ENCODE data around the gene STK25.

The STK25 gene

DNA sequence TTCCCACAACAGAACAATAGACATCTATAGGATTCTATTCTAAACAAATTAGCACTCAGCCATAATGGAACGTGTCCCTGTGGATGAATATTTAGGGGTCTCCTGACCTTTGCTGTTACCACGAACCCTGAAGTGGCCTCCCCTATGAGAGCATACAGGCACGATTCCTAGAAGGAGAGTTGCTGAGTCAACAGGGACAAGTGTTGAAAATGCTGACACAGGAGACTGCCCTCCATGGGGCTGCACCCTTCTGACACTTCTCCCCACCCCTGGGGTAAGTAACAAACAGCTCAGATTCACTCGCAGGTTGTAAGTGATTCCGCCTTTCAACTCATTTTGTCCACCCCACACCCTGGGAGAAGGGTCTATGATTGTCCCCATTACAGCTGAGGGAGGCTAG lies 14.1 kb upstream of the STK25 start:
- CTCF ChIA-PET: no interaction called here

DNA sequence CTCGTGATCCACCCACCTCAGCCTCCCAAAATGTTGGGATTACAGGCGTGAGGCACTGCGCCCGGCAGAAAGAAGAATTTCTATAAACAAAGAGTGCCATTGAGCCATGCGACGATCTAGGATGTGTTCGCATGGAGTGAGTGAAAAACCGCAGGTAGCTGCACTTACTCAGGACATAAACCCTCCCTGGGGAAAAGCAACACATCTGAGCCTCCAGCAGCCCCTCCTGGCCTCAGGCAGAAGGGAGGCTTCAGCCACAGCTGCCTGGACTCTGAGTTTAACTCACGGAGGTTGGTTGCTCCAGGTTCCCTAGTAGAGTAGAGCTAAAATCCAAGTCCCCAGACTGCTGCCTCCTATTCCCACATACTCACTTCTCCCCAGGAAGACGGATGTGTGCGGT lies 11.3 kb upstream of the STK25 start:
- no peak for DNase-seq (ENCODE audit: low read depth, low spot score)
- TF ChIP-seq, protein P1, sequence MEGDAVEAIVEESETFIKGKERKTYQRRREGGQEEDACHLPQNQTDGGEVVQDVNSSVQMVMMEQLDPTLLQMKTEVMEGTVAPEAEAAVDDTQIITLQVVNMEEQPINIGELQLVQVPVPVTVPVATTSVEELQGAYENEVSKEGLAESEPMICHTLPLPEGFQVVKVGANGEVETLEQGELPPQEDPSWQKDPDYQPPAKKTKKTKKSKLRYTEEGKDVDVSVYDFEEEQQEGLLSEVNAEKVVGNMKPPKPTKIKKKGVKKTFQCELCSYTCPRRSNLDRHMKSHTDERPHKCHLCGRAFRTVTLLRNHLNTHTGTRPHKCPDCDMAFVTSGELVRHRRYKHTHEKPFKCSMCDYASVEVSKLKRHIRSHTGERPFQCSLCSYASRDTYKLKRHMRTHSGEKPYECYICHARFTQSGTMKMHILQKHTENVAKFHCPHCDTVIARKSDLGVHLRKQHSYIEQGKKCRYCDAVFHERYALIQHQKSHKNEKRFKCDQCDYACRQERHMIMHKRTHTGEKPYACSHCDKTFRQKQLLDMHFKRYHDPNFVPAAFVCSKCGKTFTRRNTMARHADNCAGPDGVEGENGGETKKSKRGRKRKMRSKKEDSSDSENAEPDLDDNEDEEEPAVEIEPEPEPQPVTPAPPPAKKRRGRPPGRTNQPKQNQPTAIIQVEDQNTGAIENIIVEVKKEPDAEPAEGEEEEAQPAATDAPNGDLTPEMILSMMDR (IDR thresholded peaks at IDR 0.05; ENCODE audit: insufficient read depth, low read length, missing control alignments): no peak
- POLR2A ChIA-PET: no interaction called here
- CTCF ChIA-PET: interaction anchor here (1.6 kb wide), 1 partner anchor 93 kb away, joined by 4 read pairs; no protein-coding TSS in a partner anchor
- H3K4me3 ChIP-seq (ENCODE audit: low read depth, low read length): no peak overlapping the region

More for the DNA sequence above, 14.1 kb upstream of the STK25 start:
- POLR2A ChIA-PET: no interaction called here
- TF ChIP-seq, protein P1 (IDR thresholded peaks at IDR 0.05; ENCODE audit: insufficient read depth, low read length, missing control alignments): no peak
- H3K4me3 ChIP-seq (ENCODE audit: low read depth, low read length): no peak overlapping the region
- no peak for DNase-seq (ENCODE audit: low read depth, low spot score)

DNA sequence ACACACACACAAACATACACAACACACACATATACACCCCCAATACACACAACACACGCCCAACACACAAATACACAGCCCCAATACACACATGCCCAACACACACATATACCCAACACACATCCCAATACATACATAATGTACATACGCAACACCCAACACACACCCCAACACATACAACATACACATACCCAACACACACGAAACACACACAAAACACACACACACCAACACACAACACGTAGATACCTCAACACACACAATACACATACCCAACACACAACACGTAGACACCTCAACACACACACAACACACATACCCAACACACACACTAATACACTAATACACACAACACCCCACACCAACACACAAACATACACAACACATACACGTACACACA lies 8.9 kb upstream of the STK25 start:
- H3K4me3 ChIP-seq (ENCODE audit: low read depth, low read length): no peak overlapping the region
- CTCF ChIA-PET: no interaction called here
- no peak for DNase-seq (ENCODE audit: low read depth, low spot score)
- TF ChIP-seq, protein P1 (IDR thresholded peaks at IDR 0.05; ENCODE audit: insufficient read depth, low read length, missing control alignments): no peak
- POLR2A ChIA-PET: no interaction called here

DNA sequence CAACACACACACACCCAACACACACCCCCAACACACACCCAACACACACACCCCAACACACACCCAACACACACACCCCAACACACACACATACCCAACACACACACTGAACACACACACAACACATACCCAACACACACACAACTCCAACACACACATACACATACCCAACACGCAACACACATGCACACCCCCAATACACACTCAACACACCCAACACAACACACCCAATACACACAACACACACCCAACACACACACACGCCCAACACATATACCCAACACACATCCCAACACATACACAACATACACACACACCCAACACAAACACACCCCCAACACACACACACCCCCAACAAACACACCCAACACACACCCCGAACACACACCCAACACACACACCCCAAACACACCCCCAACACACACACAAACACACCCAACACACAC lies 8.2 kb upstream of the STK25 start:
- CTCF ChIA-PET: interaction anchor here (1.0 kb wide), 1 partner anchor 18 kb away, joined by 6 read pairs; no protein-coding TSS in a partner anchor
- POLR2A ChIA-PET: no interaction called here
- TF ChIP-seq, protein P1 (IDR thresholded peaks at IDR 0.05; ENCODE audit: insufficient read depth, low read length, missing control alignments): no peak
- DNase-seq (ENCODE audit: low read depth, low spot score): no peak
- H3K4me3 ChIP-seq (ENCODE audit: low read depth, low read length): no peak overlapping the region

DNA sequence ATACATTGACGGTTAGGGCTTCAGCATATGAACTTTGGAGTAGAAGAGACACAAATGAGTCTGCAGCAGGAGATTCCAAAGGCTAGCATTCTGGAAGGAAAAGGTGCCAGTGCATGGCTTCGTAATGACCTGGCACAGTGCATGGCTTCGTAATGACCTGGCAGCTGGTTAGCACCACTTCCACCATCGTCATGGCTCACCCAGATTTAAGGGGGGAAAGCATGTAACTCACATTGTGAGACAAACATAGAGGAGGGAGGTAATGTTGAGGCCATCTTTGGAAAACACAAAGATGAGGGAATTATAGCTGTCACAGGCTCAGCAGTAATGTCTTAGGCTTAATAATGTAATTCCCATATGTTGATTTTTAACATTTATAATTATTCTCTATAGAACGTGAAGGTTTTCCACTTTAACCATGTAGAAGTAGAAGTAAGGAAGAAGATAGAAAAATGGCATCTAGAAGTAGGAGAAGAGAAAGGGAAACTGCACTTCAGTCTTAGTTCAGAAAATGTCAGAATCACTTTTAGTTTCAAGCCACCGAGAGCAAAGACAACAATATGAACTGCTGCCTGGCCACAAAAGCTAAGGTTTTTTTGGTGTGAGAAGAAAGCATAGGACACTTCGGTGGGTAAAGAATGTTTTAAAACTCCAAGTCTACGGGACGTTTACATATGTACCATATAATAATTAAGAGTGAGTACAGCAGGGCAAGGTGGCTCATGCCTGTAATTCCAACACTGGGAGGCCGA lies 6.8 kb upstream of the STK25 start:
- DNase-seq (ENCODE audit: low read depth, low spot score): no peak
- no peak overlapping the region for H3K4me3 ChIP-seq (ENCODE audit: low read depth, low read length)
- POLR2A ChIA-PET: no interaction called here
- CTCF ChIA-PET: interaction anchor here (0.9 to 1.9 kb wide), 3 partner anchors 19 to 144 kb away, joined by 4 to 6 read pairs (median 5); no protein-coding TSS in a partner anchor
- TF ChIP-seq, protein P1 (IDR thresholded peaks at IDR 0.05; ENCODE audit: insufficient read depth, low read length, missing control alignments): no peak

DNA sequence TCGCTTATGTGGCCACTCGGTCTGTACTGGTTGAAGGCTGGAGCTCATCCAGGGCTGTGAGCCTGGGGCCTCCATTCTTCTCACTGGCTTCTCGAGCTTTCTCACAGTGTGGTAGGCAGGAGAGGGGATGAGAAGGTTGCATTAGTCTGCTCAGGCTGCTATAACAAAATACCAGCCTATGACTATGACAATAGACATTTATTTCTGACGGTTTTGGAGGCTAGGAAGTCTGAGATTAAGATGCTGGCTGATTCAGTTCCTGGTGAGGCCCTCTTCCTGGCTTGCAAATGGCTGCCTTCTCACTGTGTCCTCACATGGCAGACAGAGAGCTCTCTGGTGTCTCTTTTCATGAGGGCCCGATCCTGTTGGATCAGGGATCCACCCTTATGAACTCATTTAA lies 6.2 kb upstream of the STK25 start:
- ChIA-PET POLR2A (no interaction called here), CTCF (interaction anchor here (0.9 to 1.9 kb wide), 2 partner anchors 23 to 144 kb away, joined by 4 to 5 read pairs; no protein-coding TSS in a partner anchor)
- no peak for DNase-seq (ENCODE audit: low read depth, low spot score)
- TF ChIP-seq, protein P1 (IDR thresholded peaks at IDR 0.05; ENCODE audit: insufficient read depth, low read length, missing control alignments): no peak
- no peak overlapping the region for H3K4me3 ChIP-seq (ENCODE audit: low read depth, low read length)
